Measurements from ENCODE around the gene TMEM134. TPM values are rescaled to one million over a fixed set of nuclear protein-coding genes. Genes with fewer than 3 reads are reported as not detected.
A peak's percentile ranks its signal among the peaks of the same experiment; 100 is the strongest.

TMEM134 gene
- total RNA-seq, 1 experiment from 2014 or later: 52.2 TPM

DNA sequence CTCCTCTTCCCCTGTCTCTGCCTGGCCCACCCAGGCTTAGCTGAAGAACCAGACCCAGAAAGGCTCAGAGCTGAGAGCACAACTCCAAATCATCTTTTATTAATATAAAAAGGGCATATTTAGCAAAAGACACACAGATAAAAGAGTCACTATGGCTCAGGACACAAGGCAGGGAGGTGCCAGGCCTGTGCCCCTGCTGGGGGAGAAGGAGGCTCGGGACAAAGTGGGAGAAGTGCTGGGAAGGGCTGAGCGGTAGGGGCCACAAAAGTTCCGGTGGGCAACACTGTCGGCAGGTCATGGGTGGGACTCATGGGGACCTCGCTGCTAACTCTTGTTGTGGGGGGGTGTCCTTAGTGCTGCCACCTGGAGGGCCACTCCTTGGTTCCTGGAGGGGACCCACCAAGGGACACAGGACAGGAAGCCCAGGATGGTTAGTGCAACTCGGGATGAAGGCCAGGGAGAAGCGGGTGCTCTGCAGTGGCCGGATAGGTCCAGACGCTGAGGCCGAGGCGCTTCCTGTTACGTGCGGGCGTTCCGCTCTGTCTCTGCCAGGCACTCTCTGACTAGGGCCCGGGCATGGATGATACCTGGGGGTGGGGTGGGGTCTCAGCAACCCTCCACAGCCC is 37.5 kb upstream of the TMEM134 start:
- no peaks in the 10 kb centered on the region for H3K36me3 ChIP-seq (ENCODE audit: control insufficient read depth, insufficient read depth, low read length)
- peak in 1 of 2 experiments; percentile 51 for DNase-seq
- H3K9me3 ChIP-seq: no peaks in the 10 kb centered on the region
- H3K9me3 Mint-ChIP-seq (ENCODE audit: unreplicated experiment): no peaks in the 10 kb centered on the region
- peaks cover 56% of the 10 kb centered on the region for H3K4me1 Mint-ChIP-seq (ENCODE audit: low read depth, unreplicated experiment)
- POLR2A ChIA-PET: no interaction called here
- no peaks in the 10 kb centered on the region for H3K27me3 ChIP-seq (replicated peaks; ENCODE audit: control insufficient read depth, insufficient read depth, low read length)
- intact Hi-C loops (cut with micrococcal nuclease; ENCODE audit: unreplicated experiment): loop anchor here (5.0 to 10.0 kb wide), 4 partner anchors 64 to 392 kb away; partner anchors contain the start of genes CORO1B, KDM2A, PPP1CA and TBC1D10C
- no TSS peak for BruUV-seq (replicated peaks)
- H3K4me3 ChIP-seq (ENCODE audit: low read depth, low read length): peak overlapping the region; percentile 66
- peaks cover 64% of the 10 kb centered on the region for H3K36me3 Mint-ChIP-seq (ENCODE audit: insufficient read depth, unreplicated experiment)
- H3K27me3 Mint-ChIP-seq (ENCODE audit: insufficient read depth, unreplicated experiment): no peaks in the 10 kb centered on the region
- TF ChIP-seq, protein P1, sequence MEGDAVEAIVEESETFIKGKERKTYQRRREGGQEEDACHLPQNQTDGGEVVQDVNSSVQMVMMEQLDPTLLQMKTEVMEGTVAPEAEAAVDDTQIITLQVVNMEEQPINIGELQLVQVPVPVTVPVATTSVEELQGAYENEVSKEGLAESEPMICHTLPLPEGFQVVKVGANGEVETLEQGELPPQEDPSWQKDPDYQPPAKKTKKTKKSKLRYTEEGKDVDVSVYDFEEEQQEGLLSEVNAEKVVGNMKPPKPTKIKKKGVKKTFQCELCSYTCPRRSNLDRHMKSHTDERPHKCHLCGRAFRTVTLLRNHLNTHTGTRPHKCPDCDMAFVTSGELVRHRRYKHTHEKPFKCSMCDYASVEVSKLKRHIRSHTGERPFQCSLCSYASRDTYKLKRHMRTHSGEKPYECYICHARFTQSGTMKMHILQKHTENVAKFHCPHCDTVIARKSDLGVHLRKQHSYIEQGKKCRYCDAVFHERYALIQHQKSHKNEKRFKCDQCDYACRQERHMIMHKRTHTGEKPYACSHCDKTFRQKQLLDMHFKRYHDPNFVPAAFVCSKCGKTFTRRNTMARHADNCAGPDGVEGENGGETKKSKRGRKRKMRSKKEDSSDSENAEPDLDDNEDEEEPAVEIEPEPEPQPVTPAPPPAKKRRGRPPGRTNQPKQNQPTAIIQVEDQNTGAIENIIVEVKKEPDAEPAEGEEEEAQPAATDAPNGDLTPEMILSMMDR (IDR thresholded peaks at IDR 0.05; ENCODE audit: insufficient read depth in 1 of 2, low read depth in 1 of 2, low read length in 1 of 2, severe bottlenecking in 1 of 2, unreplicated experiment in 1 of 2): no peak
- peak overlapping the region; percentile 100 for H3K27ac Mint-ChIP-seq (ENCODE audit: unreplicated experiment)
- peak overlapping the region; percentile 99 for H3K4me3 Mint-ChIP-seq (ENCODE audit: unreplicated experiment)
- peaks cover 54% of the 10 kb centered on the region for H3K4me1 ChIP-seq
- CTCF ChIA-PET: no interaction called here

DNA sequence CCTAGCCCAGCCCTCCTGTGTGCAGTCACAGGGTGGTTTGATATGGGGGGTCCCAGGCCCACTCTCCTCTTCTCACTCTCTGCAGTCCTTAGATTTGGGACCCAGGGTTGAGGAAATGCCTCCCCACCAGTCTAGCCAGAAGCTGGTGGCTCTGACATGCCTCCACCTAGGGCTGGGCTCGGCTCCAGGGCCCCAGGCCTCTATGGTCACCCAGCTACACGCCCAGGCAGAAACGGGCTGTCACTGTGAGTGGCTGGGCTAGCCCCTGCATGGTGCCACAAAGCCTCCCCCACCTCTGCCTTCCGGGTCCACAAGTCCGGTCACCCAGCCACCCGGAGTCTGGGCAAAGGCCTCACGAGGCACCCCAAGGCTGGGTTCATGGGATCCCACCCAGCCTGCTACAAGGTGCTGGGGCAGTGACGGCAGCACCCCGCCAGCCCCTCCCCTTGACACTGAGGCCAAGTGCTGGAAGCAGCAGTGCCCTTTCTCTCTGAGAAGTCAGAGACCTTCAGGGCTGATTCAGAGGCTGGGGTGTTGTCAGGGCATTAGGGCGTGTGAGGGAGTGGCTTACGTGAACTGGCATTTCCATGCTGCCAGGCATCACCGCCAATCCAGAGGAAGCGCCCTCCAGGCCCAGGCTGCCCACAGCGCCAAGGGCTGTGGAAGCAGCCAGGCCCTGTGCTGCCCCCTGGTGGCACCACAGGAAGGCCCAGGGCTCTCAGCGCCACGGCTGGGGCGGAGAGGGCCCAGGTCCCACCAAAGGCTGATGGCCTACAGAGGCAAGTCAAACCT is 36.8 kb upstream of the TMEM134 start:
- CTCF ChIA-PET: interaction anchor here (0.6 to 1.7 kb wide), 2 partner anchors 104 to 124 kb away, joined by 3 to 4 read pairs; partner anchors contain the start of gene PPP1CA
- H3K4me1 Mint-ChIP-seq (ENCODE audit: low read depth, unreplicated experiment): peaks cover 48% of the 10 kb centered on the region
- Histone ChIP-seq H3K4me3 (ENCODE audit: low read depth, low read length) (peak overlapping the region; percentile 91), H3K36me3 (ENCODE audit: control insufficient read depth, insufficient read depth, low read length) (peaks cover 2% of the 10 kb centered on the region; the same call in 1 of the 2 replicates), H3K27me3 (replicated peaks; ENCODE audit: control insufficient read depth, insufficient read depth, low read length) (no peaks in the 10 kb centered on the region), H3K9me3 (no peaks in the 10 kb centered on the region), H3K4me1 (peaks cover 47% of the 10 kb centered on the region)
- POLR2A ChIA-PET: interaction anchor here (0.6 kb wide), 1 partner anchor 1505 kb away, joined by 4 read pairs; no protein-coding TSS in a partner anchor
- DNase-seq: peak; percentile 77 to 90
- H3K27ac Mint-ChIP-seq (ENCODE audit: unreplicated experiment): peak overlapping the region; percentile 100
- no peaks in the 10 kb centered on the region for H3K9me3 Mint-ChIP-seq (ENCODE audit: unreplicated experiment)
- peaks cover 66% of the 10 kb centered on the region for H3K36me3 Mint-ChIP-seq (ENCODE audit: insufficient read depth, unreplicated experiment)
- TF ChIP-seq, protein P1 (IDR thresholded peaks at IDR 0.05; ENCODE audit: insufficient read depth in 1 of 2, low read depth in 1 of 2, low read length in 1 of 2, severe bottlenecking in 1 of 2, unreplicated experiment in 1 of 2): peak; percentile 97 to 98
- intact Hi-C loops (cut with micrococcal nuclease; ENCODE audit: unreplicated experiment): loop anchor here (5.0 to 10.0 kb wide), 4 partner anchors 64 to 391 kb away; partner anchors contain the start of genes CORO1B, KDM2A, PPP1CA and TBC1D10C
- no TSS peak for BruUV-seq (replicated peaks)
- no peaks in the 10 kb centered on the region for H3K27me3 Mint-ChIP-seq (ENCODE audit: insufficient read depth, unreplicated experiment)
- peak overlapping the region; percentile 99 for H3K4me3 Mint-ChIP-seq (ENCODE audit: unreplicated experiment)

DNA sequence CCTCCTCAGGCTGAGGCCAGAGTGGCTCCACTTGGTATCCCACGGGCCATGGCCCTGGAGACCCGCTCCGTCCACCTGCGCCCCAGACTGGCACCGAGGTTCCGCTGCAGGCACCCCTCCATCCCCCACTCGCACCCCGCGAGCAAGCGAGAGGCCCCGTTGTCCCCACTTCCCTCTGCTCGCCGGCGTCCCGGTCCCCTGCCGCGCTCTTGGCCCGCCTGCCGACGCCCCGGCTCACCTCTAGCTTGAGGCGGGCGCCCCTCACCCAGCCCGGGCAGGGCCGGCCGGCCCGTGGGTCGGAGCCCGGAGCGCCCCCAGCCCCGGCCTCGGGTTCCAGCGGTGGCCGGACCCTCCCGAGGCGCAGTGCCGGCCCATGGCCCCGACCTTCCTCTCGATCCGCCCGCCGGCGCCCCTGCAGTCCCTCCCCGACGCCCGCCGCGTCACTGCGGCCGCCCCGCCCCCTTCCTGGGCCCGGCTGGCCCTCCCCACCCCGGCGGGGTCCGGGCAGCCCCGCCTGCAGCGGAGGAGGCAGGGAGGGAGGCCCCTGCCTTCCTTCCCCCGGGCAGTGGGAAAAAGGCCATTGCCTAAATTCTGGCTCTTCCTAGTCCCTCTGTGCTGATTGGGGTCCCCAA is 36.0 kb upstream of the TMEM134 start, which contains the start of gene PITPNM1:
Gene PITPNM1 (minus strand): TSS at position 414 of the 632 bp plus-strand sequence. CDS start 1,183 bp downstream, outside the sequence.
- ChIA-PET CTCF (interaction anchor here (0.6 to 1.7 kb wide), 2 partner anchors 104 to 125 kb away, joined by 3 to 4 read pairs; partner anchors contain the start of gene PPP1CA), POLR2A (no interaction called here)
- Mint-ChIP-seq H3K4me3 (ENCODE audit: unreplicated experiment) (peak within 1 kb of the TSS; percentile 99), H3K4me1 (ENCODE audit: low read depth, unreplicated experiment) (peaks cover 41% of the 10 kb centered on the region), H3K27me3 (ENCODE audit: insufficient read depth, unreplicated experiment) (no peaks in the 10 kb centered on the region), H3K27ac (ENCODE audit: unreplicated experiment) (peak within 1 kb of the TSS; percentile 100), H3K36me3 (ENCODE audit: insufficient read depth, unreplicated experiment) (peaks cover 67% of the 10 kb centered on the region), H3K9me3 (ENCODE audit: unreplicated experiment) (no peaks in the 10 kb centered on the region)
- no TSS peak for BruUV-seq (replicated peaks)
- Histone ChIP-seq H3K9me3 (no peaks in the 10 kb centered on the region), H3K36me3 (ENCODE audit: control insufficient read depth, insufficient read depth, low read length) (peaks cover 3% of the 10 kb centered on the region; the same call in 1 of the 2 replicates), H3K27me3 (replicated peaks; ENCODE audit: control insufficient read depth, insufficient read depth, low read length) (no peaks in the 10 kb centered on the region), H3K4me3 (ENCODE audit: low read depth, low read length) (peak within 1 kb of the TSS; percentile 91), H3K4me1 (peaks cover 40% of the 10 kb centered on the region)
- intact Hi-C loops (cut with micrococcal nuclease; ENCODE audit: unreplicated experiment): loop anchor here (1.0 to 10.0 kb wide), 5 partner anchors 22 to 390 kb away; partner anchors contain the start of genes AIP, CORO1B, KDM2A and PPP1CA
- peak; percentile 83 to 90 for DNase-seq
- TF ChIP-seq, protein P1 (IDR thresholded peaks at IDR 0.05; ENCODE audit: insufficient read depth in 1 of 2, low read depth in 1 of 2, low read length in 1 of 2, severe bottlenecking in 1 of 2, unreplicated experiment in 1 of 2): no peak

Data from Caco-2 (cell line).